Endometrial microvascular endothelial cells (primary cell): ENCODE data around the gene TLK2. TPM values are rescaled to one million over a fixed set of nuclear protein-coding genes. Genes with fewer than 3 reads are reported as not detected.

ENCODE experiments used
- in situ Hi-C: cut with HindIII; loops from 2 replicates; pipeline ENCODE4 v1.10.0; 2017; ENCODE audit warnings: low sequenced_read_pairs, low pct_unique_long_range_greater_than_20kb; ENCODE audit errors: inconsistent ontology term
- total RNA-seq: library from RNA; depleted of rRNA; stranded (reverse); fragments of >200 nt; gene quantifications from one replicate; pipeline ENCODE4 v1.2.3, GENCODE V29; 2015; ENCODE audit errors: inconsistent ontology term

Gene TLK2
- total RNA-seq, 1 donor from 2014 or later: 39.2 TPM

- in situ Hi-C loops: no loop called here
Measured at GRCh38 chr17:62660629-62661118, 182.0 kb downstream of the TLK2 start.

- in situ Hi-C loops: no loop called here
Measured at GRCh38 chr17:62661337-62661736, 182.7 kb downstream of the TLK2 start.

GRCh38 chr17:62662855-62663254, 184.2 kb downstream of the TLK2 start:
- in situ Hi-C loops: no loop called here

Other genes starting within 250 kb of the TLK2 start
- not detected for gene EFCAB3, start 98.3 kb upstream of the TLK2 start, total RNA-seq
- gene METTL2A, start 54.9 kb upstream of the TLK2 start, total RNA-seq: 21.1 TPM
- 11.9 TPM for gene MRC2, start 148.8 kb downstream of the TLK2 start, total RNA-seq